ENCODE data around the gene HLA-DRA. TPM values are rescaled to one million over a fixed set of nuclear protein-coding genes. Genes with fewer than 3 reads are reported as not detected.

HLA-DRA gene
- total RNA-seq, 1 experiment from 2014 or later: 2.8 TPM

DNA sequence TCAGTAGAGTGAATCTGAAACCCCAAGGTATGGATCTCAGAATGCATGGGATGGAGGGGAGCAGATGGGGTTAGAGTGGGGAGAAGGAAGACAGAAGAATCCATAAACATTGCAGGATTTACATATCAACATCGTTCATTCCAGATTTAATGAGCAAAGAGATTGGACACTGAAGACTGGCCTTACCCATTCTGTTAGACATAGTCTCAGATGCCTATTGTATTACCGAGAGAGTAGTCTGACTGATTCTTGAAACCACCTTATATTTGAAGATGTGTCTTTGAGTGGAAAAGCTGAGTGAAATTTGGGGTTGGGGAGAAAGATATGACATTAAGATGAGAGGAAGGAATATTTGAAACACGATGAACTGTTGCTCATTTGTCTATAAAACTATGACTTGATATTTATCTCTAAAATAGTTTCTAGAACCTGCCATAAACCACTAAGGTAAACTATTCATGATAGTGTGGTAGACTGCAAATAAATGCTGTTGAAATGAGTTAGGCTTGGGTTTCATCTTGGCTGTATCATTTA, 5.7 kb downstream of the HLA-DRA start:
- H3K27ac Mint-ChIP-seq: no peak overlapping the region
- DNase-seq (ENCODE audit: low spot score) (no peak), ATAC-seq (no peak)
- CTCF ChIA-PET: no interaction called here
- no peaks in the 10 kb centered on the region for H3K4me1 Mint-ChIP-seq
- POLR2A ChIA-PET: no interaction called here
- H3K27me3 Mint-ChIP-seq (ENCODE audit: low read depth): peaks cover 23% of the 10 kb centered on the region
- no peak overlapping the region for H3K4me3 Mint-ChIP-seq
- H3K36me3 Mint-ChIP-seq: no peaks in the 10 kb centered on the region
- TF ChIP-seq SOX15 (CRISPR knock-in tag; IDR thresholded peaks at IDR 0.05): no peak
- TF ChIP-seq CREM (CRISPR knock-in tag; IDR thresholded peaks at IDR 0.05): no peak
- TF ChIP-seq SP1 (CRISPR knock-in tag; conservative IDR thresholded peaks at IDR 0.05): no peak
- TF ChIP-seq, protein P1, sequence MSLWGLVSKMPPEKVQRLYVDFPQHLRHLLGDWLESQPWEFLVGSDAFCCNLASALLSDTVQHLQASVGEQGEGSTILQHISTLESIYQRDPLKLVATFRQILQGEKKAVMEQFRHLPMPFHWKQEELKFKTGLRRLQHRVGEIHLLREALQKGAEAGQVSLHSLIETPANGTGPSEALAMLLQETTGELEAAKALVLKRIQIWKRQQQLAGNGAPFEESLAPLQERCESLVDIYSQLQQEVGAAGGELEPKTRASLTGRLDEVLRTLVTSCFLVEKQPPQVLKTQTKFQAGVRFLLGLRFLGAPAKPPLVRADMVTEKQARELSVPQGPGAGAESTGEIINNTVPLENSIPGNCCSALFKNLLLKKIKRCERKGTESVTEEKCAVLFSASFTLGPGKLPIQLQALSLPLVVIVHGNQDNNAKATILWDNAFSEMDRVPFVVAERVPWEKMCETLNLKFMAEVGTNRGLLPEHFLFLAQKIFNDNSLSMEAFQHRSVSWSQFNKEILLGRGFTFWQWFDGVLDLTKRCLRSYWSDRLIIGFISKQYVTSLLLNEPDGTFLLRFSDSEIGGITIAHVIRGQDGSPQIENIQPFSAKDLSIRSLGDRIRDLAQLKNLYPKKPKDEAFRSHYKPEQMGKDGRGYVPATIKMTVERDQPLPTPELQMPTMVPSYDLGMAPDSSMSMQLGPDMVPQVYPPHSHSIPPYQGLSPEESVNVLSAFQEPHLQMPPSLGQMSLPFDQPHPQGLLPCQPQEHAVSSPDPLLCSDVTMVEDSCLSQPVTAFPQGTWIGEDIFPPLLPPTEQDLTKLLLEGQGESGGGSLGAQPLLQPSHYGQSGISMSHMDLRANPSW (CRISPR knock-in tag; conservative IDR thresholded peaks at IDR 0.05; ENCODE audit: low read depth): no peak
- TF ChIP-seq, protein P2, sequence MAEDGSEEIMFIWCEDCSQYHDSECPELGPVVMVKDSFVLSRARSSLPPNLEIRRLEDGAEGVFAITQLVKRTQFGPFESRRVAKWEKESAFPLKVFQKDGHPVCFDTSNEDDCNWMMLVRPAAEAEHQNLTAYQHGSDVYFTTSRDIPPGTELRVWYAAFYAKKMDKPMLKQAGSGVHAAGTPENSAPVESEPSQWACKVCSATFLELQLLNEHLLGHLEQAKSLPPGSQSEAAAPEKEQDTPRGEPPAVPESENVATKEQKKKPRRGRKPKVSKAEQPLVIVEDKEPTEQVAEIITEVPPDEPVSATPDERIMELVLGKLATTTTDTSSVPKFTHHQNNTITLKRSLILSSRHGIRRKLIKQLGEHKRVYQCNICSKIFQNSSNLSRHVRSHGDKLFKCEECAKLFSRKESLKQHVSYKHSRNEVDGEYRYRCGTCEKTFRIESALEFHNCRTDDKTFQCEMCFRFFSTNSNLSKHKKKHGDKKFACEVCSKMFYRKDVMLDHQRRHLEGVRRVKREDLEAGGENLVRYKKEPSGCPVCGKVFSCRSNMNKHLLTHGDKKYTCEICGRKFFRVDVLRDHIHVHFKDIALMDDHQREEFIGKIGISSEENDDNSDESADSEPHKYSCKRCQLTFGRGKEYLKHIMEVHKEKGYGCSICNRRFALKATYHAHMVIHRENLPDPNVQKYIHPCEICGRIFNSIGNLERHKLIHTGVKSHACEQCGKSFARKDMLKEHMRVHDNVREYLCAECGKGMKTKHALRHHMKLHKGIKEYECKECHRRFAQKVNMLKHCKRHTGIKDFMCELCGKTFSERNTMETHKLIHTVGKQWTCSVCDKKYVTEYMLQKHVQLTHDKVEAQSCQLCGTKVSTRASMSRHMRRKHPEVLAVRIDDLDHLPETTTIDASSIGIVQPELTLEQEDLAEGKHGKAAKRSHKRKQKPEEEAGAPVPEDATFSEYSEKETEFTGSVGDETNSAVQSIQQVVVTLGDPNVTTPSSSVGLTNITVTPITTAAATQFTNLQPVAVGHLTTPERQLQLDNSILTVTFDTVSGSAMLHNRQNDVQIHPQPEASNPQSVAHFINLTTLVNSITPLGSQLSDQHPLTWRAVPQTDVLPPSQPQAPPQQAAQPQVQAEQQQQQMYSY (CRISPR knock-in tag; IDR thresholded peaks at IDR 0.05): no peak
- H3K9me3 Mint-ChIP-seq: 0 out of 2 replicates have a peak, but pooled peaks cover 9% of the 10 kb centered on the region

DNA sequence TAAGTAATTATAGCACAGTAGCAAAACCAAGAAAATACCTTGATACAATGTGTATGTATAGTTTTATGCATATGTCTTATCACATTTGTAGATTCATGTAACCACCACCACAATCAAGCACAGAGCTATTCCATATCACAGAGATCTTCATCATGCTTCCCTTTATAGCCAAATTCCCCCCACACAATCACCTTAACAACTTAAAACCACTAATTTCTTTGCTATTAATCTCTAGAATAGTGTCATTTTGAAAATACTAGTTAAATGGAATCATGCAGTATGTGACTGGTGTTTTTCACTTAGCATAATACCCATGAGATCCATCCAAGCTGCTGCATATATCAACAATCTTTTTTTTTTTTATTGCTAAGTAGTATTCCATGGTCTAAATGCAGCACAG, 8.2 kb downstream of the HLA-DRA start:
- no peak for ATAC-seq
- Mint-ChIP-seq H3K4me3 (no peak overlapping the region), H3K9me3 (peaks cover 31% of the 10 kb centered on the region), H3K27ac (no peak overlapping the region), H3K4me1 (no peaks in the 10 kb centered on the region), H3K36me3 (peaks cover 10% of the 10 kb centered on the region), H3K27me3 (ENCODE audit: low read depth) (peaks cover 23% of the 10 kb centered on the region)
- POLR2A ChIA-PET: no interaction called here
- DNase-seq (ENCODE audit: low spot score): no peak
- CTCF ChIA-PET: no interaction called here
- TF ChIP-seq IRF2 (CRISPR knock-in tag; IDR thresholded peaks at IDR 0.05; ENCODE audit: borderline replicate concordance, low read depth) (no peak), JUN (CRISPR knock-in tag; IDR thresholded peaks at IDR 0.05) (no peak), TCF7 (CRISPR knock-in tag; IDR thresholded peaks at IDR 0.05; ENCODE audit: low read depth) (no peak), ZBTB21 (CRISPR knock-in tag; IDR thresholded peaks at IDR 0.05; ENCODE audit: borderline replicate concordance) (no peak), FOXK1 (CRISPR knock-in tag; IDR thresholded peaks at IDR 0.05) (no peak), ATF1 (CRISPR knock-in tag; IDR thresholded peaks at IDR 0.05) (no peak)
- TF ChIP-seq, protein P3, sequence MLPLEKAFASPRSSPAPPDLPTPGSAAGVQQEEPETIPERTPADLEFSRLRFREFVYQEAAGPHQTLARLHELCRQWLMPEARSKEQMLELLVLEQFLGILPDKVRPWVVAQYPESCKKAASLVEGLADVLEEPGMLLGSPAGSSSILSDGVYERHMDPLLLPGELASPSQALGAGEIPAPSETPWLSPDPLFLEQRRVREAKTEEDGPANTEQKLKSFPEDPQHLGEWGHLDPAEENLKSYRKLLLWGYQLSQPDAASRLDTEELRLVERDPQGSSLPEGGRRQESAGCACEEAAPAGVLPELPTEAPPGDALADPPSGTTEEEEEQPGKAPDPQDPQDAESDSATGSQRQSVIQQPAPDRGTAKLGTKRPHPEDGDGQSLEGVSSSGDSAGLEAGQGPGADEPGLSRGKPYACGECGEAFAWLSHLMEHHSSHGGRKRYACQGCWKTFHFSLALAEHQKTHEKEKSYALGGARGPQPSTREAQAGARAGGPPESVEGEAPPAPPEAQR (CRISPR knock-in tag; IDR thresholded peaks at IDR 0.05): no peak
- TF ChIP-seq, protein P4, sequence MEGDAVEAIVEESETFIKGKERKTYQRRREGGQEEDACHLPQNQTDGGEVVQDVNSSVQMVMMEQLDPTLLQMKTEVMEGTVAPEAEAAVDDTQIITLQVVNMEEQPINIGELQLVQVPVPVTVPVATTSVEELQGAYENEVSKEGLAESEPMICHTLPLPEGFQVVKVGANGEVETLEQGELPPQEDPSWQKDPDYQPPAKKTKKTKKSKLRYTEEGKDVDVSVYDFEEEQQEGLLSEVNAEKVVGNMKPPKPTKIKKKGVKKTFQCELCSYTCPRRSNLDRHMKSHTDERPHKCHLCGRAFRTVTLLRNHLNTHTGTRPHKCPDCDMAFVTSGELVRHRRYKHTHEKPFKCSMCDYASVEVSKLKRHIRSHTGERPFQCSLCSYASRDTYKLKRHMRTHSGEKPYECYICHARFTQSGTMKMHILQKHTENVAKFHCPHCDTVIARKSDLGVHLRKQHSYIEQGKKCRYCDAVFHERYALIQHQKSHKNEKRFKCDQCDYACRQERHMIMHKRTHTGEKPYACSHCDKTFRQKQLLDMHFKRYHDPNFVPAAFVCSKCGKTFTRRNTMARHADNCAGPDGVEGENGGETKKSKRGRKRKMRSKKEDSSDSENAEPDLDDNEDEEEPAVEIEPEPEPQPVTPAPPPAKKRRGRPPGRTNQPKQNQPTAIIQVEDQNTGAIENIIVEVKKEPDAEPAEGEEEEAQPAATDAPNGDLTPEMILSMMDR (IDR thresholded peaks at IDR 0.05): no peak
- TF ChIP-seq, protein P5, sequence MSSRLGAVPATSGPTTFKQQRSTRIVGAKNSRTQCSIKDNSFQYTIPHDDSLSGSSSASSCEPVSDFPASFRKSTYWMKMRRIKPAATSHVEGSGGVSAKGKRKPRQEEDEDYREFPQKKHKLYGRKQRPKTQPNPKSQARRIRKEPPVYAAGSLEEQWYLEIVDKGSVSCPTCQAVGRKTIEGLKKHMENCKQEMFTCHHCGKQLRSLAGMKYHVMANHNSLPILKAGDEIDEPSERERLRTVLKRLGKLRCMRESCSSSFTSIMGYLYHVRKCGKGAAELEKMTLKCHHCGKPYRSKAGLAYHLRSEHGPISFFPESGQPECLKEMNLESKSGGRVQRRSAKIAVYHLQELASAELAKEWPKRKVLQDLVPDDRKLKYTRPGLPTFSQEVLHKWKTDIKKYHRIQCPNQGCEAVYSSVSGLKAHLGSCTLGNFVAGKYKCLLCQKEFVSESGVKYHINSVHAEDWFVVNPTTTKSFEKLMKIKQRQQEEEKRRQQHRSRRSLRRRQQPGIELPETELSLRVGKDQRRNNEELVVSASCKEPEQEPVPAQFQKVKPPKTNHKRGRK (CRISPR knock-in tag; IDR thresholded peaks at IDR 0.05; ENCODE audit: borderline replicate concordance): no peak
- TF ChIP-seq, protein P6, sequence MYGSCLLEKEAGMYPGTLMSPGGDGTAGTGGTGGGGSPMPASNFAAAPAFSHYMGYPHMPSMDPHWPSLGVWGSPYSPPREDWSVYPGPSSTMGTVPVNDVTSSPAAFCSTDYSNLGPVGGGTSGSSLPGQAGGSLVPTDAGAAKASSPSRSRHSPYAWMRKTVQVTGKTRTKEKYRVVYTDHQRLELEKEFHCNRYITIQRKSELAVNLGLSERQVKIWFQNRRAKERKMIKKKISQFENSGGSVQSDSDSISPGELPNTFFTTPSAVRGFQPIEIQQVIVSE (CRISPR knock-in tag; IDR thresholded peaks at IDR 0.05; ENCODE audit: borderline replicate concordance): no peak
- TF ChIP-seq, protein P7, sequence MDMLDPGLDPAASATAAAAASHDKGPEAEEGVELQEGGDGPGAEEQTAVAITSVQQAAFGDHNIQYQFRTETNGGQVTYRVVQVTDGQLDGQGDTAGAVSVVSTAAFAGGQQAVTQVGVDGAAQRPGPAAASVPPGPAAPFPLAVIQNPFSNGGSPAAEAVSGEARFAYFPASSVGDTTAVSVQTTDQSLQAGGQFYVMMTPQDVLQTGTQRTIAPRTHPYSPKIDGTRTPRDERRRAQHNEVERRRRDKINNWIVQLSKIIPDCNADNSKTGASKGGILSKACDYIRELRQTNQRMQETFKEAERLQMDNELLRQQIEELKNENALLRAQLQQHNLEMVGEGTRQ (CRISPR knock-in tag; IDR thresholded peaks at IDR 0.05): no peak
- TF ChIP-seq, protein P8, sequence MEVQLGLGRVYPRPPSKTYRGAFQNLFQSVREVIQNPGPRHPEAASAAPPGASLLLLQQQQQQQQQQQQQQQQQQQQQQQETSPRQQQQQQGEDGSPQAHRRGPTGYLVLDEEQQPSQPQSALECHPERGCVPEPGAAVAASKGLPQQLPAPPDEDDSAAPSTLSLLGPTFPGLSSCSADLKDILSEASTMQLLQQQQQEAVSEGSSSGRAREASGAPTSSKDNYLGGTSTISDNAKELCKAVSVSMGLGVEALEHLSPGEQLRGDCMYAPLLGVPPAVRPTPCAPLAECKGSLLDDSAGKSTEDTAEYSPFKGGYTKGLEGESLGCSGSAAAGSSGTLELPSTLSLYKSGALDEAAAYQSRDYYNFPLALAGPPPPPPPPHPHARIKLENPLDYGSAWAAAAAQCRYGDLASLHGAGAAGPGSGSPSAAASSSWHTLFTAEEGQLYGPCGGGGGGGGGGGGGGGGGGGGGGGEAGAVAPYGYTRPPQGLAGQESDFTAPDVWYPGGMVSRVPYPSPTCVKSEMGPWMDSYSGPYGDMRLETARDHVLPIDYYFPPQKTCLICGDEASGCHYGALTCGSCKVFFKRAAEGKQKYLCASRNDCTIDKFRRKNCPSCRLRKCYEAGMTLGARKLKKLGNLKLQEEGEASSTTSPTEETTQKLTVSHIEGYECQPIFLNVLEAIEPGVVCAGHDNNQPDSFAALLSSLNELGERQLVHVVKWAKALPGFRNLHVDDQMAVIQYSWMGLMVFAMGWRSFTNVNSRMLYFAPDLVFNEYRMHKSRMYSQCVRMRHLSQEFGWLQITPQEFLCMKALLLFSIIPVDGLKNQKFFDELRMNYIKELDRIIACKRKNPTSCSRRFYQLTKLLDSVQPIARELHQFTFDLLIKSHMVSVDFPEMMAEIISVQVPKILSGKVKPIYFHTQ (CRISPR knock-in tag; IDR thresholded peaks at IDR 0.05): no peak
